SK-N-MC (cell line): ENCODE measurements around the gene GP1BA.

Experiments
- EZH2 ChIP-seq: fragments of 200-600 bp; sonication (generic); IDR thresholded peaks from one replicate; pipeline ENCODE4 v1.6.1; 2017; ENCODE audit warnings: antibody characterized with exemption
- FOXP2 ChIP-seq: optimal IDR thresholded peaks from 2 replicates; pipeline ENCODE3; 2011; ENCODE audit warnings: mild to moderate bottlenecking, moderate library complexity; ENCODE audit not compliant: insufficient read depth; ENCODE audit errors: extremely low read length, control extremely low read depth
- POLR2AphosphoS5 ChIP-seq: IDR thresholded peaks from 2 replicates; pipeline ENCODE4 v1.6.1; 2012; ENCODE audit warnings: mild to moderate bottlenecking, low read depth, low read length, borderline replicate concordance

DNA sequence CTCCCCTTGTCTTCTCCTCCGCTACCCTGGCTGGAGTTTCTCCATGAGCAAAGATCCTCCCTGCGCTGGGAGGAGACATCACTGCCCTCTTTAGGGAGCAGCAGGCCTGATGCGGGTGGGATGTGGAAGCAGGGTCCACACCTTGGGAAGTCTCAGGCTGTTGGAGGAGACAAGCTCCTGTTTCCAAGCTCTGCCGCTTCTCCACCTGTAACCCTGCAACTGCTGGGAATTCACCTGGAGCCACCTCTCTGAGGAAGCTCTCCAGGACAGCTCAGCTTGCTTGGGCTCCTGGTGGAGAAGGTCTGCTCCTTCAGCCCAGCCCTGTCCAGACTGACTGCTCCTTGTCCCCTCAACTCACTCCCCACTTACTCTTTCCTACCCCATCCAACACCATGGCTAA is 47.6 kb upstream of the GP1BA start:
- TF ChIP-seq POLR2AphosphoS5 (no peak), EZH2 (no peak), FOXP2 (no peak)
